Activated CD4-positive, alpha-beta T cell treated with anti-CD3 and anti-CD28 coated beads for 24 hours (primary cell): ENCODE data around the gene LRMDA.
A peak's percentile ranks its signal among the peaks of the same experiment; 100 is the strongest.

ENCODE experiments used
- DNase-seq, 2 donors: peaks; one replicate each; pipeline ENCODE4 v3.0.0-alpha.2; 2020; ENCODE audit warnings: low read depth in 2 of 2

LRMDA gene

DNA sequence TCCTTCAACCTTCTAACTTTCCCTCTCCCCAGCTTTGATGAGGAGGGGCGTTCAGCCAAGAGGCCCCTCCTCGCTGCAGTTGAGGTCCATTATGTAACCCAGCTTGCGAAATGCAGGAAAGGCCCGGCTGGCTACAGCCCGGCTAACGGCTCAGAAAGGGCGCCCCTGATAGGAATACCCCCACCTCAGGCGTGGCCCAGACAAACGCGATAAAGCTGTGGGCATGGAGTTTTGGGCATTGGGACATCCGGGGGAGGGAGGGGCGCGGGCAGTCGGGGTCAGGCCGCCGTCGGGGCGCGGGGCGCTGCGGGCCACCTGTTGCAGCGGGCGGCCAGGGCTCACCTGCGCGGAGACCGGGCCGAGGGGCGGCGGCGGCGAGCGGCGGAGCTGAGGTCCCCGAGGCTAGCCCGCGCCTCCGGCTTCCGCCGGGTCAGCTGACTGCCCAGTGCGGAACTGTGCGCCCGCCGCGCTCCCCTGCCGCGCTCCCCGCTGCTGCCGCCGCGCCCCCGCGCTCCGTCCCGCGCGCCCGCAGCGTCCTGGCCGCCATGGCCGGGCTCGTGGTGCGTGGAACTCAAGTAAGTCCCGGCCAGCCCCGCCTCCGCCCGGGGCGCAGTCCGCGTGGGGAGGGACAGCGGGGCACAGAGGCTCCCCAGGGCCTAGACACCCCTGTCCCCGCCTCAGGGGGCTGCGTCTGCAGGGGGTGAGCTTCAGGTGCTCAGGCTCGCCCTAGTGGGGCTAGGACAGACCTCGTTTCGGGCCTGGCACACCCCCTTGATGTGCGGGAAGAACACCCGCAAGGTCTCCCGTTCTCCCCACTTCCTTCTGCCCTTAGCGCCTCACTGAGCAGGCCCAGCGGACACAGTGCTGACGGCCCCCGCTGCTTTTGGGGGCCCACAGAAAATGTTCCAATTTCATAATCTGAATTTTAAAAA is at the start of gene LRMDA:
LRMDA (plus strand) TSS at position 445 of the 932 bp plus-strand sequence.
- DNase-seq = no peak

DNA sequence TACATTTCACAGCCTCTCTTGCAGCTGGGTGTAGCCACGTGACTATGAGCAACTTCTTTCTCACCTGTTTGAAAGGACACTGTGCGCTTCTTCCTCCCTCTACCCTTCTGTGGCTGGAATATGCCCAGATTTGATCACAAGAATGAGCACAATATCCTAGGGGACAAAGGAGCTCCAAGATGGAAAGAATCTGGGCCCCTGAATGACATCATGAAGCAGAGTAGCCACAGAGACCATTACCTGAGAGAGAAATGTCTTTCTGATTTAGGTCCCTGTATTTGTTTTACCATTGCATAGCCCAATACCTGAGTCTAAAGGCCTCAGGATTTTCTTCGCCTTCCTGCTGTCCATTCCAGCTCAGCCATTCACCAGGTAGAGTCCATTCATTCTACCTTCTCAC is 45.3 kb upstream of the LRMDA start:
- DNase-seq = no peak

GRCh38 chr10:75388082-75388481 is 43.3 kb upstream of the LRMDA start:
- no peak for DNase-seq

DNA sequence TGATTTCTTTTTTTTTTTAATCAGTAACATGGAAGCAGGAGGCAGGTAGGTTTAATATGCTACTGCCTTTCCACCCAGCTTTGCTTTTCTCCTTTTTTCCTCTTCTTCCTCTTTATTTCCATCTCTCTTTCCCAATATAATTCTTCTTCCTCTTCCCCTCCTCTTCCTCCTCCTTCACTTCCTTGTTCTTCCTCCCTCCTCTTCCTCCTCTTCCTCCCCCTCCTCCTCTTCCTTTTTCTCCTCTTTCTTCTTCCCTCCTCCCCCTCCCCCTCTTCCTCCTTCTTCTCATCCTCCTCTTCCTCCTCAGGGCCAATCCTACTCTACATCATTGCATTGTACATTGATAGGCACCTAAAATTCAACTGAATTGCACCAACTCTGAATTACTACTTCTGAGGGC is 41.2 kb upstream of the LRMDA start:
- DNase-seq = no peak

DNA sequence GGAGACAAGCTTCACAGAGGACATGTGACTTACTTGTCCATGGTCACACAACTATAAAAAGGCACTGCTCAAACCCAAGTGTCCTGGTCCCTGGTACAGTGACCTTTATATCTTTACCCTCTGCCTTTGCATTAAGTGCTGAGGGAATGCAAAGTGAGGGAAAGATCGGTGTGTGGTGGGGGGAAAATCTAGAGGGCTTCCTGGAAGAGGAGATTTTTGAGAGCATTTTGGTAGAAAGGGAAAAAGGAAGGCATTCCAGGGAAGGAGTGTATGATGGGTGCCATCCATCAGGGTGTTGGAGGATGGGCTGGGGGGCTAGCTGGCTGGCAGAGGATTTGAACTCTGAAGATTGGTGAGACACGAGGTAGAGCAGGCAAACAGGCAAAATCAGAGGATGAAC is 39.2 kb upstream of the LRMDA start:
- no peak for DNase-seq

DNA sequence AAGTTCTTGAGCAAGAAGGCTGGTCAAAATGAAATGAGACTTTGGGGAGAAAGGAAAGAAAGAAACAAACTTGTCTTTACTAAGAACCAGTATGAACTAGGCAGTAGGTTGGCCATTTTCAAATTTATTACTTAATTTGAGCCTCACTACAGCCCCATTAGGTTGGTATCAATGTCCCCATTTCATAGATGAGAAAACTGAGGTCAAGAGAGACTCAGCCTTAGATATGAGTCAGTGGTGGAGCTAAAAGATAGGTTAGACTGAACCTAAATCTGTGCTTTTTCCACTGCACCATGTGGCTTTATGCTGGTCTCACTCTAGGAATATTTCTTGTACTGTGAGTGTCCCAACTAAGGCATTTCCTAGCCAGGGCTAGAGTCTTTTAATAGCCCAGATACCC is 38.7 kb upstream of the LRMDA start:
- DNase-seq = no peak

- DNase-seq = no peak
These were observed 37.2 kb upstream of the LRMDA start for GRCh38 chr10:75394221-75394620.

- no peak for DNase-seq
These were observed 36.1 kb upstream of the LRMDA start for GRCh38 chr10:75395066-75395931.

- DNase-seq = no peak
These were observed 35.3 kb upstream of the LRMDA start for GRCh38 chr10:75395932-75396630.

- no peak for DNase-seq
These were observed 34.6 kb upstream of the LRMDA start for GRCh38 chr10:75396631-75397495.

GRCh38 chr10:75397496-75398199 is 33.8 kb upstream of the LRMDA start:
- no peak for DNase-seq

DNA sequence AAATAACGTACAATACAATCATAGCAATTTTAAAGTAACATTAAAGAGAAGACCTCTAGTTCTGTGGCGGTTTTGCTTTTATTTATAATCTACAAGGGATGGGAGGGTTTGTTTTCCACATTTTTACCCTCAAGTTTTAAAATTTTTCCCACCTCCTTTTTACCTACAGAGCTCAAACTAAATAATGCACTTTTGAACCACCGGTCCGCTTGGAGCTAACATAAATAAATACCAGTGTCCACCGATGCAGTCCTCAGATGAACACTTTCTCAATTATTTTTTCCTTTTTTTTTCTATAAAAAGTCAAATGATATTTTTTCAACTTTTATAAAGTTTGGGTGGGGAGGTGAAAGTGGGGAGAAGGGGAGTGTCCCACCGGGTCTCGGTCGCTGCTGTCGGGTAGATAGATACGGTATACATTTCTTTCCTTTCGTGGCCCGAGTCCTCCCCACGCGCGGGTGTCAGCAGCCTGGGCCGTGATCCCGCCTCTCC is 33.2 kb upstream of the LRMDA start:
- DNase-seq = no peak

DNA sequence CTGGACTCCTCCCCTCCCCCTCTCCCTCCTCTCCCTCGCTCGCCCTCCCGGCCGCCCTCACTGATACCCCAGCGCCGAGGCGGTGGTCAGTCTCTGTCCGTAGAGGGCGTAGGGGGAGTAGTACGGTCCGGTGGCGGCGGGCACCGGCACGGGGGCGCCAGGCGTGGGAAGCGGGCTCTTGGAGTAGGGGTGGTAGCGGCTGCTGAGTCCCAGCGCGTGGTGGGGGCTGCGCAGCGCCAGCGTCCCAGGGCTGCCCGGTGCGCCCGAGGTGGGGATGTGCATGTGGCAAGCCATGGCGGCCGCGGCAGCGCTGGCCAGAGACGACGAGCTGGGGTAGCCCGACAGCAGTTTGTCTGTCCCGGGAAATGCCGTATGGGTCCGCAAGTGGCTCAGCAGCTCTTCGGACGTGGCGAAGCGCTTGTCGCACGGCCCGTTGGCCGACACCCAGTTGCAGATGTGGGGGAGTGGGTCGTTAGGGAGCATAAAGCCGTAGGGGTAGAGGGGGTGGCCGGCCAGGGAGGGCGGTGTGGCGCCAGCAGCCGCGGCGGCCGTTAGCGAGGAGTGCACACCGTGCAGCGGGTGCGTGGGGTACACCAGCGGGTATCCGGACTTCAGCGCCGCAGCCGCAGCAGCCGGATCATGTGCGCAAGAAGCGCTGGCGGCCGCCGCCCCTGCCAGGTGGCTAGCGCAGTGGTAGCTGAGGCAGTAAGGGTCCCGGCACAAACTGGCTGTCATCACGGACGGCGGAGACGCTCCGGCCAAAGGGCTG is 32.5 kb upstream of the LRMDA start:
- DNase-seq = no peak

DNA sequence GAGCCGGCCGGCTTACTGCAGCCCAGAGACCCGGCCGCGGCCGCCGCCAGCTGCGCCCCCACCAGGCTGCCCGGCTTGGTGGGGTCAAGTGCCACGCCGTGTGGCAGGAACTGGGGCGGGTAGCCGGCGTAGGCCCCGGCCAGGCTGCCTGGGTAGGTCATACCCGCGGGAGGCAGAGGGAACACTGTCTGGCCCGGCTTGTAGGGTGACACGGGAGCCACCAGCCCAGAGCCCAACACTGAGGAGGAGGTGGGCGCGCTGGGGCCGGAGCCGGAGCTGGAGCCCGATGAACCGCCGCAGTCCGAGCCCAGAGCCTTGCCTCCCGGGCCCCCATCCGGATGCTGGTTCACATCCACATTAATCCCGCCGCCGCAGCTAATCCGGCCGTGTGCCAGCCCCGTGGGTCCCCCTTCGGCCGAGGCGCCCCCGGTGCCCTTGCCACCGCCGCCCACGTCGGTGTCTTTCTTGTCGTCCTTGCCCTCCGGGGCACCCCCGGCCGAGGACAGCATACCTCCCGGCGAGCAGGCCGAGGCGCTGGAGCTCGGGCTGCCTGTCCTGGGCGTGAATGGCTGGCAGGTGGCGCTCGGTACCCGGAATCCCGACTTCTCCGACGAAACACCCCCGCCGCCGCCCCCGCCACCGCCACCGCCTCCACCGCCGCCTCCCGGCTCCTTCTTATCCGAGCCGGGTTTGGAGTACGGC is 31.8 kb upstream of the LRMDA start:
- peak in 1 of 2 donors; percentile 44 for DNase-seq

- no peak for DNase-seq
These were observed 31.2 kb upstream of the LRMDA start for GRCh38 chr10:75400163-75400770.

GRCh38 chr10:75400771-75401568 is 30.5 kb upstream of the LRMDA start:
- DNase-seq = no peak
